NT2/D1 (cell line): ENCODE results near the gene GPR82.
"Not testable (repeated sequence)": the region's sequence is repeated elsewhere in the genome, so short reads cannot be mapped to it uniquely, and the experiment has no call there.

Source experiments
- SUZ12 ChIP-seq: IDR thresholded peaks from 2 replicates; pipeline ENCODE4 v1.6.1; 2011; ENCODE audit not compliant: insufficient read length, insufficient read depth; ENCODE audit errors: extremely low read depth
- YY1 ChIP-seq: IDR thresholded peaks from 2 replicates; pipeline ENCODE4 v1.6.1; 2011; ENCODE audit not compliant: insufficient read length, insufficient read depth

GRCh38 chrX:41676361-41676760, 47.6 kb upstream of the GPR82 start:
- not testable (repeated sequence) for TF ChIP-seq YY1, SUZ12
